NK-92 treated with Interleukin-12 subunit alpha and Interleukin-12 subunit beta, amount 100 ng/mL, for 24 hours (cell line): ENCODE results near the gene SMYD3.

ENCODE experiments used
- DNase-seq: peaks from one replicate; lab custom pipeline; 2025; lab: John Stamatoyannopoulos, UW

Gene SMYD3

GRCh38 chr1:246515390-246516005 is 8.4 kb upstream of the SMYD3 start:
- no peak for DNase-seq

GRCh38 chr1:246513619-246514343 is 6.7 kb upstream of the SMYD3 start:
- DNase-seq = no peak

GRCh38 chr1:246513041-246513440 is 6.0 kb upstream of the SMYD3 start:
- no peak for DNase-seq

GRCh38 chr1:246512635-246513034 is 5.6 kb upstream of the SMYD3 start:
- no peak for DNase-seq

GRCh38 chr1:246512230-246512629 is 5.2 kb upstream of the SMYD3 start:
- no peak for DNase-seq

- DNase-seq = no peak
These were observed 4.1 kb upstream of the SMYD3 start for GRCh38 chr1:246511203-246511602.

- no peak for DNase-seq
These were observed 3.3 kb upstream of the SMYD3 start for GRCh38 chr1:246510147-246511030.

- no peak for DNase-seq
These were observed 2.0 kb upstream of the SMYD3 start for GRCh38 chr1:246508897-246509688.

- DNase-seq = no peak
These were observed 759 bp downstream of the SMYD3 start for GRCh38 chr1:246506367-246506673.

- no peak for DNase-seq
These were observed 3.7 kb downstream of the SMYD3 start for GRCh38 chr1:246503341-246503740.

GRCh38 chr1:246497331-246497915 is 9.7 kb downstream of the SMYD3 start:
- DNase-seq = no peak

- no peak for DNase-seq
These were observed 14.4 kb downstream of the SMYD3 start for GRCh38 chr1:246492611-246493245.

GRCh38 chr1:246491551-246492053 is 15.5 kb downstream of the SMYD3 start:
- no peak for DNase-seq

- no peak for DNase-seq
These were observed 18.4 kb downstream of the SMYD3 start for GRCh38 chr1:246488674-246489073.

GRCh38 chr1:246483569-246483933 is 23.5 kb downstream of the SMYD3 start:
- no peak for DNase-seq

GRCh38 chr1:246482805-246483568 is 24.1 kb downstream of the SMYD3 start:
- no peak for DNase-seq

- no peak for DNase-seq
These were observed 28.0 kb downstream of the SMYD3 start for GRCh38 chr1:246479061-246479460.

- DNase-seq = no peak
These were observed 29.4 kb downstream of the SMYD3 start for GRCh38 chr1:246477634-246478033.

GRCh38 chr1:246476771-246477170 is 30.3 kb downstream of the SMYD3 start:
- DNase-seq = no peak

GRCh38 chr1:246471688-246472087 is 35.4 kb downstream of the SMYD3 start:
- no peak for DNase-seq
